Activated CD4-positive, alpha-beta T cell treated with anti-CD3 and anti-CD28 coated beads, Interleukin-2, amount 50 U/mL, for 4 hours (primary cell): ENCODE measurements around the gene RASAL3.

Experiments used
- DNase-seq, 2 experiments: peaks; one replicate each; pipeline ENCODE4 v3.0.0-alpha.2; 2020

The RASAL3 gene

DNA sequence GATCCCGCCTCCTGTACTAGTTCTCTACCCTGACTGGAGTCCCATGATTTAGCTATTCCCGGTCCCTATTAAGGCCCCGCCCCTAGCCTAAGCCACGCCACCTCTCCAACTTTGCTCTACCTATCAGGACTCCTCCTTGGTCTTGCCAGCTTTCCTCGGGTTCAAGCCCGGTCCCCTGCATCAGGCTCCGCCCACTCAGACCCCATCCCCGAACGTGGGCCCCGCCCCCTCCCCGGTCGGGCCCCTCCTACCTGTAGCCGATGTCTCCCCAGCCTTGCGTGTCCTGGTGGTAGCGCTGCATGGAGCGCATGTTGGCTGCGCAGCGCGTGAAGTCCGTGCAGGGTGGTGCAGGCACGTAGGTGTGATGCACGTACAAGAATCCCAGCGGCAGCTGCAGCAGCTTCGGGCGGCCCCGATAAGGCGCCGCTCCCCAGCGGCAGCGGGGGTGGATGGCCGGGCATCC lies 7.3 kb upstream of the RASAL3 start:
- DNase-seq: no peak

DNA sequence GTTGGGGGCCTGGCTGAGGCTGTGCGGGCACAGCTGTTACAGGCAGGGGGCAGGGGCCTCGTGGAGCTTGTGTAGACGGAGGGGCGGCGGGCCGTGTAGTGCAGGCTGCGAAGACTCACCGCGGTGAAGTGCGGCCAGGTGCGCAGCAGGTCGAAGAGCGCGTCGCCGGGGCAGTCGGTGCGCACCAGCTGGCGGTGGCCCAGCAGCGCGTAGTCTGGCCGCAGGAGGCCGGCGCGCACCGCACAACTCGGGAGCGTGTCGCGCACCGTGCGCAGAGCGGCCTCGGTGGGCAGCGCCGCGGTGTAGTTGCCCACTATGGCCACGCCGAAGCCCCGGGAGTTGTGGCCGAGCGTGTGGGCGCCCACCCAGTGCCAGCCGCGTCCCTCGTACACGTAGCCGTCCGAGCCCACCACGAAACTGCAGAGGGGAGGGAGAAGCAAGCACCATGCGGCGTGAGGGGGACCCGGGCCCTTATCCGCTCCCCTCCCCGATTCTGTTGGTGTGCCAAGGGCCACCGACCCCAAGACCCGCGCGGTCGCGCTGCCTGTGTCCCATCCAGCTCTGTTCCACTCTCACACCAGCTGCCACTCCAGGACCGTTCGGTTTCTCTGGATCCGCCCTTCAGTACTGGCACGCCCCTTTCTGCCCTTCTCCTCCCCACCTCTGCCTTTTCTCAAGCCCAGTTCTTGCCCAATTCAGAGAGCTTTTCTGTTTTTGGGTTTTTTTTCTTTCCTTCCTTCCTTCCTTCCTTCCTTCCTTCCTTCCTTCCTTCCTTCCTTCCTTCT lies 5.4 kb upstream of the RASAL3 start:
- DNase-seq: peak in 1 of 2 experiments; percentile 34

DNA sequence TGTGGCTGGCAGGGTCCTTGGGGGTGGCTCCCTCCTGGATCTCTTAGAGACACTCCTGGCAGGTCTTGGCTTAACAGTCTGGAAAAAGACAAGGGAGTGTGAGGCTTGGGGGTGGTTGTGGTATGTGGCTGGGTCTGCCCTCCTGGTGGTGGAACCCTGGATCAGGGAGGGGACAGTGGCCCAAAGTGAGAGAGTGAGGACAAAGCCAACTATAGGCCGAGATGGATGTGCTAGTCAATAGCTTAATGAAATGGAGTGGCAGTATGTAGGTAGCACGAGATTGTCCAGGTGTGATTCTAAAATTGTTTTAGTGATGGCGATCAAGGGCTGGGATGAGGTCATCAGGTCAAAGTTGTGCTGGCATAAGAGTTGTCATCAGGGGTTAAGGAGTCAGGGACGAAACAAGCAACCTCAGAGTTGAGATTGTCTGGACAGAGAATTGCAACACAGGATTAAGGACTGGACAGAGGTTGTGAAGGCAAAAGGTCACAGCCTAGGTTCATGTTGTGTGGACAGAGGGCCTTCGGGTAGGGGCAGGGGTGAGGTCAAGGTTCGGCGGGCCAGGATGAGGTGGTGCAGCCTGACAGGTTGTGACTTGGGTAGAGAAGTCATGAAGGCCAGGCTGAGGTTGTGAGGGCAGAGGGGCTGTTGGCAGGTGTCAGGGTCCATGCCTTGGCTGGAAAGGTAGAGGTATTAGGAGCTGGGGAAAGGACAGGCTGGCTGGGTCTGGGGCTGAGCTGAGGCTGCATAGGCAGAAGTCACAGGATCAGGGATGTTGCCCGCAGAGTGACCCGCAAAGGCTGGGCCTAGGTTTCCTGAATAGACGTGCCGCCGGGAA lies 4.5 kb upstream of the RASAL3 start:
- no peak for DNase-seq

DNA sequence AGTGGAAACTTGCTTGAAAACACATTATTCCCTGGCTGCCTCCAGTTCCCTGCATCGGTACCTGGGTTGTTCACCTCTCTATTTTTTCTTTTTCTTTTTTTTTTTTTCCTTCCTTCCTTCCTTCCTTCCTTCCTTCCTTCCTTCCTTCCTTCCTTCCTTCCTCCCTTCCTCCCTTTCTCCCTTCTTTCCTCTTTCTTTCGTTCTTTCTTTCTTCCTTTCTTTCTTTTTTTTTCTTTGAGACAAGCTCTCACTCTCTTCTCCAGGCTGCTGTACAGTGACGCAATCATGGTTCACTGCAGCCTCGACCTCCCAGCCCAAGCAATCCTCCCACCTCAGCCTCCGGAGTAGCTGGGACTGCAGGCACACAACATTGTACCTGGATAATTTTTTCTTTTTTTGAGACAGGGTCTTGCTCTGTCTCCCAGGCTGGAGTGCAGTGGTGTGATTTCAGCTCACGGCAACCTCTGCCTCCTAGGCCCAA lies 3.4 kb upstream of the RASAL3 start:
- DNase-seq: no peak

DNA sequence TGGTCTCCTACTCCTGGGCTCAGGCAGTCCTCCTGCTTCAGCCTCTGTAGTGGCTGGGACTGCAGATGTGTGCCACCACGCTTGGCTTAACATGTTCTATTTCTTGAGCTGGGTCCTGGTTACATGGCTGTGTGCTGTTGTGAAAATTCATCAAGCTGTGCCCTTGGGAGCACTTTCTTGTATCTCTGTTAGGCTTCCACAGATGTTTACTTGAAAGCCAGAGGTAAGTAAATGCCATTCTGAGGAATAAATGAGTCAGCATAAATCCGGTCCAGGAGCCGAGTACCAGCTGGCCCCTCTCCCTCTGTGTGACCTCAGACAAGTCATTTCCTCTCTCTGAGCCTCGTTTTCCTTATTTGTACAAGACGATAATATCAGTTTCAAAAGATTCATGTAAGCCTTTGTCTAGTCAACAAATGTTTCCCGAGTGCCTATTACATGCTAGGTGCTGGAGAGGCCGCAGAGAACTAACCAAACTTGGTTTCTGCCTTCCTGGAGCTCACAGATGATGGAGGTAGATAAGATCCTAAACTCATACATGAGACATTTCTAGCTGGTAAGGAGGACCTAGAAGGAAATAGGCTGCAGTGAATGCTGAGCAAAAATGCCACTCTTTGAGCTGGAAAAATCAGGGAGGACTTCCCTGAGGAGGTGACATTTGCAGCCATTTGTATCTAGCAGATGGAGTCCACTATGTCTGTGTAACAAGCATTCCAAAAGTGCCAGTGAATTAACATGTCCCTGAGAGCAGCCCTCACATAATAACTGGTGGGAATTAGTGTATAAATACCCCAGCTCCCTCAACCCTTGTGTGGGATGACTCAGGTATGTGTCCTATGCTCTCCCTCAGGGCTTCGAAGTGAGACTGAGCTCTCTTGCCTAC lies 2.7 kb upstream of the RASAL3 start:
- peak; percentile 53 to 67 for DNase-seq

DNA sequence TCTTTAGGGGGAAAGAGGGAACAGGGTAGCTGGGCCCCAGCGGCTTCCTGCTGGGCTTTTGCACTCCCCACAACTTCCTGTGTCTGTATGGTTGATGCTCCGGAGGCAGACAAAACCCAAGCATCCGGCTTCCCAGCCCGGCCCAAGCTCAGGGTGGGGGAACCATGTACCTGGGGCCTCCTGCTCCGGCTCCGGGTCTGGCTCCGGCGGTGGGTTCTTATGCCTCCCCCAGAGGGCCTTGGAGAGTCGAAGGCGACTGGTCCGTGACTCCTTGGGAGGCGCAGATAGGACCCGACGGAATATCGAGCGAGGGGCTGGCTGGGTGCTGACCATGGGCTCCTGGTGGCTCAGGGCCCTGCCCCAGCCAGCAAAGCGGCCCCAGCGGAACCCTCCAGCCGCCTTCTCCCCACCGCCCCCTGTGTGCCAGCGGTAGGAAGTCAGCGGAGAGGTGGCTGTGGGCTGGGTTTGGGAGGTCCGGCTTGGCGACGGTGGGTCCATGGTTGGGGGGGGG lies 428 bp downstream of the RASAL3 start:
- DNase-seq: peak; percentile 67

DNA sequence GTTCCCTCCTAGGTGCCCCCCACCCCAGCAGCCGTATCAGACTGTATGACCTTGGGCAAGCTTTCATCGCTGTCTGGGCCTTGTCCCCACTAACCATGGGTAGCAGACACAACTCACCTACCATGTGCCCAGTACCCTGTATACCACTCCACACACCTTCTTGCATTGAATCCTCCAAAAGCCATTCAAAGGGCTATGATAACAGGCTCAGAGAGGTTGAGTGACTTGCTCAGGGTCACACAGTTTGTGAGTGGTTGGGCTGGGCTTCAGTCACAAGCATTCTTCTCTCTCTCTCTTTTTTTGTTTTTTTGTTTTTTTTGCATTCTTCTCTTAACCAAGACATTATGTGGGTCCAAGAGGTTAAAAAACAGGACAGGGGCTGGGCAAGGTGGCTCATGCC lies 2.6 kb downstream of the RASAL3 start:
- no peak for DNase-seq

DNA sequence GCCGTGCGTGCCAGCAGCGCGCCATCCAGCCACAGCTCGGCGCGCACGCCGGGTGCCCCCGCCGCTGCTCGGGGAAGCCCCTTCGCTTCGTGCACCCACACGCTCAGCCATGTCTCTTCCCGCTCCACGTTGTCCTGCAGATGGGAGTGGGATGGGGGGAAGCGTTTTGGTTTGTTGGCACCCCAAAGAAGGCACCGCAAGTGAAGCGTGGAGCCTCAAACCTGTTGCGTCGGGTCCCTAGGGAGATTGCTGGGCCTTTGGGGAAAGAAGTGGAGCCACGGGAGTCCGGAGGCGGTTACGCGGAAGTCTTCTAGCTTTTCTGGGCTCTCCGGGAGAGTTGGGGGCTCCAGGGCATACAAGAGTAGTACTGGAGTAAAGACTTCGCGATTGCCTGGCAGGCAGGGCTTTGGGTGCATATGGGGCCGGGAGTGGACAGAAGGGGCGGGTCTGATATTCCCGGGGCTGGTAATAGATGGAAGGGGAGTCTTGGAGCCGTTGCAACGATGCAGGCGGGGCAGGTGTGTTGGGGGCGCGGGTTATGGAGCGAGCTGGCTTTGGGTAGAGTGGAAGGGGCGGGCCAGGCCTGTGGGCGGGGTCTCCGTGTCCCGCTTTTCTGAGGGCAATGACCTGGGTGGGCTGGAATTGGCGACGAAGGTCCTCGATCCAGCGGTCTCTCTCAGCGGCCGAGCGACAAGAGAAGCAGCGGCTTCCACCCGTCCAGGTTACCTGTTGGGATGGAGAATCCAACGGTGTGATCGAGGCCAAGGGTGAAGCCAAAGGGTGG lies 6.5 kb downstream of the RASAL3 start:
- no peak for DNase-seq

DNA sequence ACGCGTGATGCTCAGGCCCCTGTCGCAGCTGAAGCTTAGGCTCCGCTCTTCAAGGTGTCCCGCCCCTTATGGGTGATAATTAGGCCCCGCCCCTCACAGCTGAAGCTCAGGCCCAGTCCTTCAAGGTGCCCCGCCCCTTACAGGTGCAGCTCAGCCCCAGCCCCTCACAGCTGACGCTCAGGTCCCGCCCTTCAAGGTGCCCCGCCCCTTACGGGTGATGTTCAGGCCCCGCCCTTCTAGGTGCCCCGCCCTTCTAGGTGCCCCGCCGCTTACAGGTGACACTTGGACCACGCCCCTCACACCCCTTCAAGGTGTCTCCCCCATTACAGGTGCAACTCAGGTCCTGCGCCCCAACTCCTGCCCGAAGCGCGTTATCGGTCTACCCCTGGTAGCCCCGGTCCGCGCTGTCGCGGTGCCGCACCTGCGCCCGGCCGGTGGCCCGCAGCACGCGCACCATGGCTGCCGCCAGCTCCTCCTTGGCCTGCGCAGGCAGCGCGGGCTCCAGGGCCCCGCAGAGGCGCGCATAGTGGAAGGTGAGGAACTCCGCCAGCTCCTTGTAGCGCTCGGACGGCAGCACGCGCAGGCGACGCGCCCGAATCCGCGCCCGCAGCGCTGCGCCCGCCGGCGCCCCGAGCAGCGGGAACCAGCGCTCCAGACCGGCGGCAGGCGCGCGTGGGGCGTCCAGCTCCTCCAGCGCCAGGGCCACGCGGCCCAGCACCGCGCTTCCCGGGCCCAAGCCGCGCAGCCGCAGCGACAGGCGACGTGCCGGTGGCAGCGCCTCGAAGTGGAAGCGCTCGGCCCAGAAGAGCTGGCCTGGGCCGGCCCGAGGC lies 7.3 kb downstream of the RASAL3 start:
- DNase-seq: no peak

DNA sequence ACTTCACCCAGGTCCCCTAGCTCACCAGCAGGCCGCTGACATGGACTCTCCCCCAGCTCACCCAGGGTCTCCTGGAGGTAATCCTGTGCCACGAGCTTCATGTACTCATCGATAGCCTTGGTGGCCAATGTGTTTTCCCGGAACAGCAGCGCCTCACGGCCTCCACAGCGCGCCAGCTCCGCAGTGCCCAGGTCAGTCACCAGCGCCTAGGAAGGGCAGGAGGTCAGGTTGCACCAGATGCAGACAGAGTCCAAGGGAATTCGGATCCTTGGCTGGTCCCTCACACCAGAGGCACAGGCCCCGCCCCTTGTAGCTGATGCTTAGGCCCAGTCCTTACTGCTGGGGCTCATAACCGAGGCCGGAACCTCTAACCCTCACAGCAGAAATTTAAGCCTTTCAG lies 7.9 kb downstream of the RASAL3 start:
- DNase-seq: no peak

DNA sequence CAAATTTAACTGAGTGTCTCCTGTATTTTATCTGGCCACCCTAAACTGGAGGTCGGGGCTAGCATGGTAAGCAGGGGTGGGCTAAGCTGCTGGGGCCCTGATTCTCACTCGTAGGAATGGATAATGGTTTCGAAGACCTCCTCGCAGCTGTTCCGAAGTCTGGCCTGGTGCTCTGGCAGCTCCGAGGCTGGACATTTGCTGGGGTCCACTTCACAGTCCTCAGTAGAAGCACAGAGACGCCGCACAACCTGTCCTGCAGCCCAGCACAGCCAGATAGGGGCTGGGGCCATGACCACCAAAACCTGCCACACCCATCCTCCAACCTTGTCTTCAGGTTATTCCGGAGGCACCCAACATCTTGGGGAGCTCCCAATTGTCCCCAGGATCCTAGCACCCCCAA lies 8.3 kb downstream of the RASAL3 start:
- DNase-seq: no peak

DNA sequence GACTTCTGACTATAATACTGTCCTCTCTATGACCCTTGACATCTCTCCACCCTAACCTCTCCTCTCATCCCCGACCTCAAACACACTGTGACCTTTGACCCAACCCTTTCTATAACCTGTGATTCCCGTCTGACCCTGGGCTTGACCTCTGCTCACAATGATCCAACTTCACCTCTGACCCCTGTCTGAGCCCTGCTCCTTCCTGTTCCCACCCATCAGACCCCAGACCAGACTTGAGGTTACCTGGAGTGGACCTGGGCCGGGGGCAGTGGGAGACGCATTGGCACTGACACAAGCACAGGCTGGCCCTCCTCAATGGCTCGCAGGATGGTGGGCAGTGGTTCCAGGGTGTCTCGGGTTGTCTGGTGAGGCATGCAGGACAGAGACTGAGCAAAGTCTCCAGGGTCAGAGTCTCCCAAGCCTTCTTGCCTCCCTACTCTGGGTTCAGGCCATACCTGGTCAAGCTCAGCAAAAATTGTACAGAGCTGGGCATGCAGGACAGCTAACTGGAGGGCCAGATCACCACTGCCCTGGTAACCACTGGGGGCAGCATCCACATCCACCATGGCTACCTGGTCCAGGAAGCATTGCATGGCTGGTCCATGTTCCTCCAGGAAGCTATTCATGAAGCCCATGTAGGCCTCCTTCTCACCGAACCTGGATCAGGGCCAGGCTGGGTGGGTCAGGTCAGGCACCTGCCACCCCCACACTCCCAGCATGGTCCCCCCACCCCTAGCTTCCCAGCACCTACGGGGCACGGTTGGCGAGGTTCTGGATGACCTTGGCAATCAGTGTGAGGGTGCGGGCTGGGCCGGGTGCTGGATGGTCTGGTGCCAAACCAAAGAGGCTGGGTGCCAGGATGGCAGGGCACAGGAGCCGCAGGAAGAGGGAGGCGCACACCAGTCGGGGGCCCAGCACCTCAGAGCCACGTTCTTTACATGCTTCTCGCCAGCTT lies 10.2 kb downstream of the RASAL3 start:
- no peak for DNase-seq

DNA sequence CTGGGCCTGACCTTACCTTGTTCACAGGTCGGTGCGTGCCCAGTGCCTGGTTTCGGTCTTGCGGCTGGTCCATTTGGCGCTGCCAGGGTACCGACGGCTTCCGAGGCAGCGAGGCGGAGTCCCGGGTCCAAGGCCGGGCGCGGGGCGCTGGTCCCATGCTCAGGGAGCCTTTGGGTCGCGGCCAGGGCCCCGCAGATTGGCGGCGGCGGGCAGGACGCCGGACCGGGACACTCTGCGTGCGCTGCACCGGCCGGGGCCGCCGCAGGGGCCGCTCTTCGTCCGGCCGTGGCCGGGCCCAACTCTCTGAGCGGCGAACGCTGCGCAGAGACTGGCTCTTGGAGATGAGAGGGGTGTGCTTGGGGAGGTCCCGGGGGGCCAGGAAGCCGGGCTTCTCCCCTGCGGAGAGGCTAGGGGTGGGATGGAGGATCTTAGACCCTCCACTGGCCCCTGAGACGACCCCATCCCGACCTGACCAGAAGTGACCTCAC lies 11.2 kb downstream of the RASAL3 start:
- DNase-seq: no peak

DNA sequence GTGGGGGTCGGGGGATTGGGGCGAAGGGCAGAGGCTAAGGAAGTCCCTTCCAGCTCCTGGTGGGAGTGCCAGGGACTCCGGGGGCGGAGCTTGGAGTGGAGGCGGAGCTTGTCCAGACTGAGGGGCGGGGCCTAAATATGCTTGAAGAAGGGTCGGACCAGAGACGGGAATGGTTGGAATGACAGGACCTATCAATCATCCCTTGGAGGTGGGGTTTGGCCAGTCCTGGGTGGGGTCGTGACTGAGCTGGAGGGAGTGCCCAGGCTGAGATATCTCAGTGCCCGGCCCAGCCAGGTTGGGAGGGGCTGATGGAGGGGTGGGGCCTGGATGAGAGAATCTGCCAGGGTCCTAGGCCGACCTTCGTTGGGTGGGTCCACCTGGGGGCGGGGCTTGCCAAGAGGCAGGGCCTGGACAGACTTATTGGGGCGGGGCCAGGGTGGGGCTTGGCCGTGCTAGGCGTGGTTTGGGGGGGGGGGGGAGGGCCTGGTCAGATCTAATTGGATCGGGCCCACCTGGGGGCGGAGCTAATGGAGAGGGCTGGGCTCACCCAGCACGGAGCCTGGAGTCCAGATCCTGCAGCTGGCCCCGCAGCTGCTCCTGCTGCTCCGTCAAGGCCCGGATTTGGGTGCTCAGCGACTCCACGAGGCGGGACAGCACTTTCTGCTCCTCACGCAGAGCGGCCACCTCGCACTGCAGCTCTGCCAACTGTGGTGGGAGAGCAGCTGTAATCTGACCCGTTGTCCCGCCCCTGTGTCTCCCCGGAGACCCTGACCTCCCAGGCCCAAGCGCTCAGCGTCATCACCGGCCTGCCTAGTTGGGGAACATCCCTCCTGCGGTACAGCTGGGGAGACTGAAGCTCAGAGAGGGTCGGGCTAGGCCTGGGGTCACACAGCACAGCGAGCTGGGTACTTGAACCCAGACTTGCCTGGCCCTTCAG lies 12.0 kb downstream of the RASAL3 start:
- no peak for DNase-seq

DNA sequence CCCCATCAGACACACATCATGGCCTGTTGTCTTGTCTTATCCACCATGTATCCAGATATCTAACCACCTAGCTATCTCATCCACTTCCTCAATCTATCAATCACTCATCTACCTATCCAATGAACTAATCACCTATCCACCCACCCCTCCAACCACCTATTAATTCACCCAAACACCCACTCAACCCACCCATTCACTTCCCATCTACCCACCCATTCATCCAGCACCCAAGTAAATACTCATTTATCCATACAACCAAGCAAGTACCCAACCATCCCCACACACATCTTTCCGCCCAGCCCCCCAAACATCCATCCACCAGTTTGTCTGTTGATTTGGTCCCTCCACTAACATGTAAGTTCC lies 13.8 kb downstream of the RASAL3 start:
- no peak for DNase-seq

DNA sequence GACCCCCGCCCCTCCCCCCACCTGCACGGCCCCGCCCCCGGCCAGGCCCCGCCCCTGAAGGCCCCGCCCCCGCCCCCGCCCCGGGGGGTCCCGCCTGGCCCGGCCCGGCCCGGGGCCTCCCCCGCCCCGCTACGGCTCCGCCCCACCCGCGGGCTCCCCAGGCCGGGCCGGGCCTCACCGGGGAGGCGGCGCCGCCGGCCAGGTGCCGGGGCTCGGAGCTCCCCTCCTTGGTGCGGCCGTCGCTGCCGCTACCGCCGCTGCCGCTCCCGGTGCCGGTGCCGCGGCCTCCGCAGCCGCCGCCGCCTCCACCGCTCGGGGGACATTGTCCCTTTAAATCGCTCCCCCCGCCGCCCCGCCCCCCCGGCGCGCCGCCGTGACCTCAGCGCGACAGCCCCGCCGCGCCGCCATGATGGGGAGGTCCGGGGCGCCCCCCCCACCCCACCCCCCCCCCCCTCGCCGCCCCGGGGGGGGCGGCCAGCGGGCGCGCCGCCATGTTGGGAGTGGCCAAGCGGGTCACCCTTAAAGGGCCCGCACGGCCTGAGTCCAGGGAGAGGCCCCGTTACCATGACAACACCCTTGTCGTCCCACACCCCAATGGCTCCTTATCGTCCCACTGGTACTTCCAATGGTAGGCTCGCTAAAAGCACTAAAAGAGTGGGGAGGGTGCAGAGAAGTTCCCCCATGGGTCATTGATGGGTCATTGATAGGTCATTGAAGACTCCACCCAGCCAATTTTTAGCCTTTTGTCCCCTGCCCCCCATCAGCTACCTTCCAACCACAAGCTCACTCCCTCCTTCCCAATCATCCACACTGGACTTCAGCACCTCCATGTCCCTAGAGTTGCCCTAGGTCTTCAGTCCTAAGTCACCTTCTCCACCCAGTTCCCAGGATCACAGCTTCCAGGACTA lies 14.5 kb downstream of the RASAL3 start, which contains the start of gene WIZ:
TSS of gene WIZ (minus strand) at position 337 of the 908 bp plus-strand sequence. CDS start 1,649 bp downstream, outside the sequence.
- DNase-seq: peak; percentile 79 to 82
